IMR-90 (cell line): ENCODE results near the gene DAAM1. TPM values are rescaled to one million over a fixed set of nuclear protein-coding genes. Genes with fewer than 3 reads are reported as not detected.

Experiments
- ATAC-seq: fragments of 200-7000 bp; cut with Tn5 transposase; 2 replicates; pipeline ENCODE4 v1.9.1; 2020; ENCODE audit warnings: low read depth, mild to moderate bottlenecking, moderate library complexity
- BruUV-seq: library from RNA; stranded (reverse); fragments of 400-500 nt; replicated peaks from 2 replicates; lab custom pipeline; 2021; lab: Mats Ljungman, UMichigan
- CTCF ChIA-PET: fragments of 300-600 bp; formaldehyde crosslinking; extraction: SDS; loops from one replicate; lab custom pipeline; 2021; ENCODE audit warnings: antibody characterized with exemption; lab: Yijun Ruan, JAX
- POLR2A ChIA-PET: fragments of 300-600 bp; sonication (Branson Sonifier 250); formaldehyde crosslinking; loops from one replicate; lab custom pipeline; 2022; ENCODE audit warnings: antibody characterized with exemption; ENCODE audit not compliant: unreplicated experiment; lab: Charles Lee
- DNase-seq: peaks from one replicate; pipeline ENCODE4 v3.0.0; 2013
- H2AFZ ChIP-seq: replicated peaks from 2 replicates; pipeline ENCODE3; 2013; ENCODE audit warnings: low read length, mild to moderate bottlenecking; ENCODE audit not compliant: poor library complexity
- H2AK5ac ChIP-seq: 2 replicates; pipeline ENCODE4 v1.6.1; 2013; ENCODE audit warnings: low read depth, low read length, inconsistent platforms
- H2AK9ac ChIP-seq: replicated peaks from 2 replicates; pipeline ENCODE3; 2013; ENCODE audit warnings: mild to moderate bottlenecking, low read depth, low read length, moderate library complexity; ENCODE audit not compliant: poor library complexity
- H2BK120ac ChIP-seq: 2 replicates; pipeline ENCODE4 v1.6.1; 2013; ENCODE audit warnings: low read depth, low read length, inconsistent platforms
- H2BK15ac ChIP-seq: 3 replicates; pipeline ENCODE4 v1.6.1; 2013; ENCODE audit warnings: low read depth, low read length, inconsistent platforms
- H2BK20ac ChIP-seq: 2 replicates; pipeline ENCODE4 v1.6.1; 2013; ENCODE audit warnings: low read depth, mild to moderate bottlenecking, inconsistent platforms, low read length, moderate library complexity
- H2BK5ac ChIP-seq: 2 replicates; pipeline ENCODE4 v1.6.1; 2013; ENCODE audit warnings: mild to moderate bottlenecking, low read depth, low read length, inconsistent platforms; ENCODE audit not compliant: poor library complexity, severe bottlenecking
- H3K14ac ChIP-seq: replicated peaks from 2 replicates; pipeline ENCODE4 v1.6.1; 2013; ENCODE audit warnings: low read depth, low read length, inconsistent platforms
- H3K18ac ChIP-seq: 2 replicates; pipeline ENCODE4 v1.6.1; 2013; ENCODE audit warnings: low read depth, low read length, control low read depth
- H3K23ac ChIP-seq: 2 replicates; pipeline ENCODE4 v1.6.1; 2013; ENCODE audit warnings: low read depth, low read length, inconsistent platforms
- H3K27ac ChIP-seq: 2 replicates; pipeline ENCODE4 v1.5.1; 2013; ENCODE audit warnings: mild to moderate bottlenecking, control low read depth, low read length; ENCODE audit not compliant: insufficient read depth
- H3K27me3 ChIP-seq: 2 replicates; pipeline ENCODE4 v1.6.1; 2013; ENCODE audit warnings: low read length; ENCODE audit not compliant: control insufficient read depth, insufficient read depth
- H3K36me3 ChIP-seq: 2 replicates; pipeline ENCODE4 v1.6.1; 2013; ENCODE audit warnings: low read length, mixed read lengths; ENCODE audit not compliant: control insufficient read depth, insufficient read depth
- H3K4ac ChIP-seq: 2 replicates; pipeline ENCODE4 v1.6.1; 2013; ENCODE audit warnings: low read depth, low read length, inconsistent platforms
- H3K4me1 ChIP-seq: 2 replicates; pipeline ENCODE4 v1.6.1; 2013; ENCODE audit warnings: low read length, mixed read lengths; ENCODE audit not compliant: control insufficient read depth, insufficient read depth
- H3K4me2 ChIP-seq: 2 replicates; pipeline ENCODE4 v1.6.1; 2013; ENCODE audit warnings: low read depth, mild to moderate bottlenecking, control low read depth, low read length, moderate library complexity
- H3K4me3 ChIP-seq: 2 replicates; pipeline ENCODE4 v1.5.1; 2013; ENCODE audit warnings: low read depth, mild to moderate bottlenecking, control low read depth, low read length, moderate library complexity; ENCODE audit not compliant: insufficient read depth
- H3K56ac ChIP-seq: 2 replicates; pipeline ENCODE4 v1.6.1; 2013; ENCODE audit warnings: low read length, inconsistent platforms; ENCODE audit not compliant: insufficient read depth; ENCODE audit errors: extremely low read depth
- H3K79me1 ChIP-seq, 2 experiments: 2 replicates each; pipeline ENCODE4 v1.6.1; 2013; ENCODE audit warnings: low read length in 2 of 2, inconsistent platforms in 1 of 2, low read depth in 1 of 2
- H3K9ac ChIP-seq: 2 replicates; pipeline ENCODE4 v1.6.1; 2013; ENCODE audit warnings: low read depth, low read length, control low read depth
- H3K9me1 ChIP-seq: 2 replicates; pipeline ENCODE4 v1.6.1; 2013; ENCODE audit warnings: low read length, inconsistent platforms; ENCODE audit not compliant: insufficient read depth
- H3K9me3 ChIP-seq: 2 replicates; pipeline ENCODE4 v1.6.1; 2013; ENCODE audit warnings: low read length; ENCODE audit not compliant: control insufficient read depth, insufficient read depth
- H4K20me1 ChIP-seq: 2 replicates; pipeline ENCODE4 v1.6.1; 2013; ENCODE audit warnings: low read length, inconsistent platforms; ENCODE audit not compliant: insufficient read depth
- H4K5ac ChIP-seq: 2 replicates; pipeline ENCODE4 v1.6.1; 2013; ENCODE audit warnings: mild to moderate bottlenecking, low read depth, low read length, control low read depth
- H4K8ac ChIP-seq, 2 experiments: 2 replicates each; pipeline ENCODE4 v1.6.1; 2013; ENCODE audit warnings: low read depth in 2 of 2, low read length in 2 of 2, control low read depth in 1 of 2, inconsistent platforms in 1 of 2
- H4K91ac ChIP-seq: 2 replicates; pipeline ENCODE4 v1.6.1; 2013; ENCODE audit warnings: low read depth, low read length, inconsistent platforms; ENCODE audit not compliant: insufficient read depth
- CHD1 ChIP-seq: IDR thresholded peaks from 2 replicates; pipeline ENCODE4 v1.6.1; 2012; ENCODE audit warnings: low read depth, low read length, improper control_type of control experiment
- NFE2L2 ChIP-seq: fragments of 150-350 bp; IDR thresholded peaks from 2 replicates; pipeline ENCODE4 v1.6.1; 2016; ENCODE audit warnings: low read depth, mild to moderate bottlenecking, low read length
- WGBS, 2 experiments: methylation state at CpG; one replicate each; pipeline versions ENCODE4 v1.1.5 to v1.1.7; 2013; ENCODE audit warnings: missing lambda C conversion rate in 2 of 2; ENCODE audit not compliant: insufficient read length in 1 of 2; ENCODE audit errors: extremely low coverage in 2 of 2; 5-methylcytosine and 5-hydroxymethylcytosine counted together
- dilution Hi-C: fragments of 300-500 bp; cut with HindIII; formaldehyde crosslinking; loops from one replicate; pipeline ENCODE4 v1.14.3; 2018; ENCODE audit warnings: low sequenced_read_pairs; ENCODE audit not compliant: unreplicated experiment
- in situ Hi-C: fragments of 300-500 bp; cut with MboI; formaldehyde crosslinking; loops from 3 replicates; pipeline ENCODE4 v1.14.3; 2019; ENCODE audit warnings: low sequenced_read_pairs, inconsistent platforms, mixed read lengths
- intact Hi-C: fragments of 100-400 bp; cut with micrococcal nuclease; formaldehyde crosslinking; loops from 2 replicates; pipeline ENCODE4 v1.10.0; 2022
- polyA plus RNA-seq, 3 experiments: library from polyadenylated mRNA; depleted of rRNA; stranded (reverse); fragments of >200 nt; gene quantifications; 2 replicates each; pipeline ENCODE4 v1.2.3, GENCODE V29; 2012; ENCODE audit warnings: low replicate concordance in 1 of 3
- total RNA-seq: library from RNA; depleted of rRNA; stranded (reverse); fragments of >200 nt; gene quantifications from 2 replicates; pipeline ENCODE4 v1.2.3, GENCODE V29; 2012
- TF ChIP-seq, protein P1 (sequence below): fragments of 150-350 bp; IDR thresholded peaks from 2 replicates; pipeline ENCODE4 v1.6.1; 2017; ENCODE audit warnings: mild to moderate bottlenecking, antibody characterized with exemption, low read length, low read depth
- TF ChIP-seq, protein P2 (sequence below): conservative IDR thresholded peaks from 2 replicates; pipeline ENCODE4 v1.5.1; 2012; ENCODE audit warnings: mild to moderate bottlenecking, low read depth, low read length, improper control_type of control experiment

The DAAM1 gene
- total and polyA plus RNA-seq, 2 of the 4 experiments (the other 2 are of a cell fraction): 4.8 to 5.4 TPM

DNA sequence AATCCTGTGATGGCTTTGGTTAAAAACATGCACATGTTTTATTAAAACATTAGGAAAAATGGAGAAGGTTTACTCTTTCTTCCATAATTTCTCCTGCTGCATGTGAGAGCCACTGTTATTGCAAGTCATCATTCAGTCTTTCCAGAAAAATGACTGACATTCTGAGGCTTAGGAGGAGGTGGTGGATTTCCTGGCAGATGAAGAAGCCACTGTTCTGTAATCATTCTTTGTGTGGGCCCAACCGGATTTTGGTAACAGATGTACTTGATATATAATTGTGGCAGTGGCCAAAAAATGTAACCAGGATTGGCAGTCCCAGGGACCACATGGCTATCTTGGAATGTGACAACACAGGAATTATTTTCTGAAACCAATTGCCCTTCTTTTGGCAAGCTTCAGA, 120.2 kb downstream of the DAAM1 start:
- H3K27ac ChIP-seq: no peak overlapping the region
- H3K9ac ChIP-seq: no peak overlapping the region
- peak overlapping the region; percentile 66; the same call in 1 of the 2 replicates for H3K18ac ChIP-seq
- no peak overlapping the region for H2BK20ac ChIP-seq
- BruUV-seq: no TSS peak
- TF ChIP-seq, protein P1, sequence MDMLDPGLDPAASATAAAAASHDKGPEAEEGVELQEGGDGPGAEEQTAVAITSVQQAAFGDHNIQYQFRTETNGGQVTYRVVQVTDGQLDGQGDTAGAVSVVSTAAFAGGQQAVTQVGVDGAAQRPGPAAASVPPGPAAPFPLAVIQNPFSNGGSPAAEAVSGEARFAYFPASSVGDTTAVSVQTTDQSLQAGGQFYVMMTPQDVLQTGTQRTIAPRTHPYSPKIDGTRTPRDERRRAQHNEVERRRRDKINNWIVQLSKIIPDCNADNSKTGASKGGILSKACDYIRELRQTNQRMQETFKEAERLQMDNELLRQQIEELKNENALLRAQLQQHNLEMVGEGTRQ: no peak
- TF ChIP-seq NFE2L2 (0 out of 2 replicates have a peak, but pooled peaks have one; percentile 9), CHD1 (no peak)
- TF ChIP-seq, protein P2, sequence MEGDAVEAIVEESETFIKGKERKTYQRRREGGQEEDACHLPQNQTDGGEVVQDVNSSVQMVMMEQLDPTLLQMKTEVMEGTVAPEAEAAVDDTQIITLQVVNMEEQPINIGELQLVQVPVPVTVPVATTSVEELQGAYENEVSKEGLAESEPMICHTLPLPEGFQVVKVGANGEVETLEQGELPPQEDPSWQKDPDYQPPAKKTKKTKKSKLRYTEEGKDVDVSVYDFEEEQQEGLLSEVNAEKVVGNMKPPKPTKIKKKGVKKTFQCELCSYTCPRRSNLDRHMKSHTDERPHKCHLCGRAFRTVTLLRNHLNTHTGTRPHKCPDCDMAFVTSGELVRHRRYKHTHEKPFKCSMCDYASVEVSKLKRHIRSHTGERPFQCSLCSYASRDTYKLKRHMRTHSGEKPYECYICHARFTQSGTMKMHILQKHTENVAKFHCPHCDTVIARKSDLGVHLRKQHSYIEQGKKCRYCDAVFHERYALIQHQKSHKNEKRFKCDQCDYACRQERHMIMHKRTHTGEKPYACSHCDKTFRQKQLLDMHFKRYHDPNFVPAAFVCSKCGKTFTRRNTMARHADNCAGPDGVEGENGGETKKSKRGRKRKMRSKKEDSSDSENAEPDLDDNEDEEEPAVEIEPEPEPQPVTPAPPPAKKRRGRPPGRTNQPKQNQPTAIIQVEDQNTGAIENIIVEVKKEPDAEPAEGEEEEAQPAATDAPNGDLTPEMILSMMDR: no peak
- H4K91ac ChIP-seq: no peak overlapping the region
- ATAC-seq (no peak), DNase-seq (no peak)
- H3K9me3 ChIP-seq: no peaks in the 10 kb centered on the region
- no peak overlapping the region for H2AFZ ChIP-seq
- in situ Hi-C loops (no loop called here), intact Hi-C loops (no loop called here), dilution Hi-C loops (no loop called here)
- H3K56ac ChIP-seq: no peak overlapping the region
- no peak overlapping the region for H2BK5ac ChIP-seq
- no peak overlapping the region for H2AK5ac ChIP-seq
- no CpG with 5 or more reads among the region's 1 CpG for WGBS, 2 experiments
- H2AK9ac ChIP-seq: no peak overlapping the region
- no peak overlapping the region for H3K14ac ChIP-seq
- no peaks in the 10 kb centered on the region for H4K20me1 ChIP-seq
- H4K8ac ChIP-seq: no peak overlapping the region
- H3K4me2 ChIP-seq: no peak overlapping the region
- H2BK15ac ChIP-seq: no peak overlapping the region
- no peaks in the 10 kb centered on the region for H3K79me1 ChIP-seq
- H3K4me3 ChIP-seq: no peak overlapping the region
- H3K4me1 ChIP-seq: peaks cover 14% of the 10 kb centered on the region
- no peak overlapping the region for H4K5ac ChIP-seq
- H3K9me1 ChIP-seq: peaks cover 6% of the 10 kb centered on the region; the same call in 1 of the 2 replicates
- no peaks in the 10 kb centered on the region for H3K36me3 ChIP-seq
- CTCF ChIA-PET: no interaction called here
- no peaks in the 10 kb centered on the region for H3K27me3 ChIP-seq
- POLR2A ChIA-PET: no interaction called here
- H3K23ac ChIP-seq: no peak overlapping the region
- no peak overlapping the region for H3K4ac ChIP-seq
- no peak overlapping the region for H2BK120ac ChIP-seq
